ENCODE measurements around the gene OGFOD1.
A peak's percentile ranks its signal among the peaks of the same experiment; 100 is the strongest.
"Not testable (repeated sequence)": the region's sequence is repeated elsewhere in the genome, so short reads cannot be mapped to it uniquely, and the experiment has no call there.

The OGFOD1 gene

DNA sequence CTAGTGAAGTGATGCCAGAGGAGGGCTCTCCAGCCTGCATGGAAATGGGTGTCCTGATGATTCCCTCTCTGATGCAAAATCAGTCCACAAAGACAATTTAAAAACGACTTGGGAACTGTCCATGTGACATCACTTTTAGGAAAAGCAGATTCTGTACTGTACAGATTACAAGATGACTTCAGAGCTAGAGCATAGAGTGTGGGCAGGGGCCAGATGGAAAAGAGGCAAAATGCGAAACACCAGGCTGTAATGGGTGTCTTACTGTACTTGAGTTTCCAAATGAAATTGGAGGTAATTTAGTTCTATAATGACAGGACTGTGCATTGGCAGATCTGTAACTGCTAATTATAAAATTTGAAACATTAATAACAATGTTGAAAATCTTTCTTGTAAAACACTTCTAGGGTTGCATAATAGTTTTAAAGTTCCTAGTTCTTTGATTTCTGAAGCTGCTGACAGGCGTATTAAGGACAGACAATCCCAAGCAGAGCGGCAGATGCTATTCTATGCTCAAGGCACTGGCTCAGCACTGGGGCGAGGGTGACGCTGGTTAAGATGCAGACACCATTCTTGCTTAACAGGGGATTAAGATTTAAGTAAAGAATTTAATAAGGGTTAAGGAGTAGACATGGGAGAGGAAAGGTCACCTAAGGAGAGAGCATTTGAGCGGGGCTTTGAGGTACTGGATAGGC lies 29.6 kb downstream of the OGFOD1 start:
- no peak for DNase-seq (ENCODE audit: low read depth)

DNA sequence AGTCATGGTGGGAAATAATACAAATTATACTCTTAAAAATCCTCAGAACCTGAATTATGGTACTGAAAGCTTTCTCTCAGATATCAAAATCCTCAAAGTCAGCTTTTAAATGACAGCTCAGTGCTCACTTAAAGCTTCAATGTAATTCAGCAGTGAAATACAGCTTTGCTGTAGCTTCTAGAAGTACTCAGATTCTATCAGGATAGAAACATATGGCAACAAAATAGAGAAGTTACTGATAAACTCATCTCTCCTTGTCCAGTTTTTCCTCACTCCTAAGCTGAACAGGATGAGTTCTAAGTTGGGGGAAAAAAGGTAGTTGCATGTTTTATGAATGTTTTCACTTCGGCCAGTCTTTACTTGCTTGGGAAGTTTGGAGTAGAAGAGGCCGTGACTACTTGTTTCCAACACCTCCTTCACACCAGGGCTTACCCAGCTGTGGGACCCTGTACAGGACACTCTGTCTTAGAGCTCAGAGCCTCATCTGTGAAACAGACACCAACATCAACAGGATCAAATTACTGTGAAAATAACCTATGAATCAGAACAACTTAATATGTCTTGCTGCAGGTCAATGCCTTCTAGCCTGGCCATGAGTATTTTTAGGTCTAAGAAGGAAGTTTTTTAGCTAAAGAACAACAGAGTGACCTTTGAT lies 30.2 kb downstream of the OGFOD1 start:
- DNase-seq (ENCODE audit: low read depth): no peak

GRCh38 chr16:56482683-56483236 lies 31.4 kb downstream of the OGFOD1 start:
- no peak for DNase-seq (ENCODE audit: low read depth)

DNA sequence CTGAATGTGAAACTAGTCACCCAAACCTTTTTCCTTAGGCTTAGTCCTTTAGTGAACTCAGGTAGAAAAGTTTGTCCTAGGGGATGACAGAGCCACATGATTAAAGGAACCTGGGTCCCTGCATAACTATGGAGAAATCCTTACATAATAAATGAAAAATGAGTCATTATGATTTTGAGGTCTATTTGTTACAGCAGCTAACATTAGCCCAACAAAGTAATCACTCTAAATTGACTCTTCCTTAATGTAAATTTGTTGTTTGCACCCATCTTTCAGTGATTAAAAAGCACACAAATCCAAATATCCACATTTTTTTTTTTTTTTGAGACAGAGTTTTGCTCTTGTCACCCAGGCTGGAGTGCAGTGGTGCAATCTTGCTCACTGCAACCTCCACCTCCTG lies 32.0 kb downstream of the OGFOD1 start:
- no peak for DNase-seq (ENCODE audit: low read depth)

- DNase-seq (ENCODE audit: low read depth): no peak
Observed at GRCh38 chr16:56488035-56488434, 36.7 kb downstream of the OGFOD1 start.

DNA sequence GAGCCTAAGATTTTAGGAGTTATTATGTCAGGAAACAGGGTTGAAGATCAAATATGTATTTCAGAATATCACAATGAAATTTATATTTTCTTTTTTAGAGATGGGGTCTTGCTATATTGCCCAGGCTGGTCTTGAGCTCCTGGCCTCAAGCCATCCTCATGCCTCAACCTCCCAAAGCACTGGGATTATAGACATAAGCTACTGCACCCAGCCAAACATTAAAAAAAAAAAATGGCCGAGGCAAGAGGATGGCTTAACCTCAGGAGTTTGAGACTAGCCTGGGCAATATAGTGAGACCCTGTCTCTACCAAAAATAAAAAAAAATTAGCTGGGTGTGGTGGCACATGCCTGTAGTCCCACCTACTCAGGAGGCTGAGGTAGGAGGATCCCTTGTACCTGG lies 37.5 kb downstream of the OGFOD1 start:
- DNase-seq (ENCODE audit: low read depth): not testable (repeated sequence)

- DNase-seq (ENCODE audit: low read depth): no peak
Observed at GRCh38 chr16:56491657-56492261, 40.4 kb downstream of the OGFOD1 start.

GRCh38 chr16:56493126-56493525 lies 41.8 kb downstream of the OGFOD1 start:
- no peak for DNase-seq (ENCODE audit: low read depth)

DNA sequence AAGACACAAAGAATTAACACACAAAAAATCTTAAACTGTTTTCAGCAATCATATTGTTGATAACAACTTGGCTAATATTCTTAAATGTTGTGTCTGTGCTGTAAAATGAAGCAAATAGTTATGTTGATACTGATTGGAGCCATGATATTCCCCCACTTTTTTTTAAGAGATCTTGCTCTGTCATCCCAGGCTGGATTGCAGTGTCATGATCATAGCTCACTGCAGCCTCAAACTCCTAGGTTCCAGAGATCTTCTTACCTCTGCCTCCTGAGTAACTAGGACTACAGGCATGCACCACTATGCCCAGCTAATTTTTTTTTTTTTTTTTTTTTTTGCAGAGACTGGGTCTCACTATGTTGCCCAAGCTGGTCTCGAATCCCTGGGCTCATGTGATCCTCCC lies 42.5 kb downstream of the OGFOD1 start:
- DNase-seq (ENCODE audit: low read depth): no peak

GRCh38 chr16:56505181-56505580 lies 53.8 kb downstream of the OGFOD1 start:
- DNase-seq (ENCODE audit: low read depth): no peak

DNA sequence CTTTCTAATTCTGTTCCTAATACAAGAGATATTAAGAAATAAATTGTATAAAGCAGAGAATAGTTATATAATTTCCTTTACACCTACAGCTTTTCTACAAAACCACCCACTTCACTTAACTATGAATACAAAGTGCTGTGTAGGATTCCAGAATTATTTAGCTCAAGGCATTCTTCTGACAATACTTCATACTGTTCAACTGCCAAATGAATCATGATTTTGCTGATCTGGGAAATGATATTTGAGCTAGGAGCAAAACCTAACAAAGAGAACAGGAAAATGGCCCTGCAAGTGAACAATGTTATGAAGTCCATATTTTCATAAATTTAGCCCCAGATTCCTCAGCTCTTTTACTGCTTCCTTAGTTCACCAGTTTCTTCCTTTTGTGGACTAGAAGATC lies 55.6 kb downstream of the OGFOD1 start:
- DNase-seq (ENCODE audit: low read depth): peak; percentile 34

DNA sequence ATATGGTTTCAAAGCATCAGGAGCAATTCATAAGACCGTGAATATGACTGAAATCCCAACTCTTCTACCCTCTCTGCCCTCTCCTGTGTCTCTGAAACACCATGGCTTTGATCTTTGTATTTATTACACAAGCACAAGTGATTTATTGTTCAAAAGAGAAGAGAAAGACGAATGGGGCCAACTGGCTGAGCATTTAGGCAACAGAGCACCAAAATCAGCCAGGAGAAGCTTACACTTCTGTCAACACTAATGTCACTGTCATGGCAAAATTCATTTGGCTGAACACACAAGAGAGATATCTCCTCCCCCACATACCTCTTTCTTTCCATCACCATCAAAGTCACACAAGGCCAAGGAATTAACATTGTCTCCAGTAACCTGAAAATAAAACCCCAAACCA lies 59.2 kb downstream of the OGFOD1 start:
- DNase-seq (ENCODE audit: low read depth): no peak

DNA sequence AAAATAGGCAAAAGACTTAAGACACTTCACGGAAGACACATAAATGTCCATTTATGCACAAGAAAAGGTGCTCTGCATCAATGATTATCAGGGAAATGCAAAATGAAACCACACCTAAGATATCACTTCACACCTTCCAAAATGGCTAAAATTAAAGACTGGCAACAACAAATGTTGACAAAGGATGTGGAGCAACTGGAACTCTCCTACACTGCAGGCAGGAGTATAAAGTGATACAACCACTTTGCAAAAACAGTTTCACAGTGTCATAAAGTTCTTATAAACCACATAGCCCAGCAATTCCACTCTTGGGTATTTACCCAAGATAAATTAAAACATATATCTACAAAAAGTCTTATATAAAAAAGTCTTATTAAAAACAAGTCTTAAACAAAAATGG lies 60.7 kb downstream of the OGFOD1 start:
- DNase-seq (ENCODE audit: low read depth): no peak

DNA sequence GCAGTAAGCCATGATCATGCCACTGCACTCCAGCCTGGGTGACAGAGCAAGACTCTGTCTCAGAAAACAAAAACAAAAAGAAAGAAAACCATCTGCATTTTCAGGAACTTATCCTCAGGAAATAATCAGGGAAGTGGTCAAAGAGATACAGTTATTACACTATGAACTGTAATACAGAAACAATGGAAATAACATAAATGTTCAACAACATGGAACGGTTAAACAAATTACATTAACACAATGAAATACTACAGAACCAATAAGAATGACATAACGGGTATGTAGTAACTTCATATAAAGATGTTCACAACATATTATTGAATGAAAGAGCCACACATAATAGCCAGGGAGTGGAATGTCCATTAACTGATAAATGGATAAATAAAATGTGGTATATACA lies 61.7 kb downstream of the OGFOD1 start:
- no peak for DNase-seq (ENCODE audit: low read depth)

- DNase-seq (ENCODE audit: low read depth): peak; percentile 55
Observed at GRCh38 chr16:56513972-56514371, 62.6 kb downstream of the OGFOD1 start.

DNA sequence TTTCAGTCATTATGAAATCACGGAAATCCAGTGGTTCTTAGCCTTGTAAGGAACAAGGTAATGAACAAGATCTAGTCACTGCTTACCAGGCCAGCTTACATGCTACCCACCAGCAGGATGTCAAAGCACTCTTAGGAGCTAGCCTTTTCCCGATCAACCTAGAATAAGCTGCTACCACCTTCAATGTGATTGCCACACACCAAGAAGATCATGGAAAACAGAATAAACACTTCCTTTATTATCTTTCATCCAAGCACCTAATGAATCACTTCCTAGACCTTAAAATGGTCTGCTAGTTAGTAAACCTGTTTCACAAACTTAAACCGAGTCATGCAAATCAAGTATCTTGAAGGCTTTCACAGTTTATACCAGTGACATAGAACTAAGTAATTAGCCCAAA lies 63.5 kb downstream of the OGFOD1 start:
- no peak for DNase-seq (ENCODE audit: low read depth)

DNA sequence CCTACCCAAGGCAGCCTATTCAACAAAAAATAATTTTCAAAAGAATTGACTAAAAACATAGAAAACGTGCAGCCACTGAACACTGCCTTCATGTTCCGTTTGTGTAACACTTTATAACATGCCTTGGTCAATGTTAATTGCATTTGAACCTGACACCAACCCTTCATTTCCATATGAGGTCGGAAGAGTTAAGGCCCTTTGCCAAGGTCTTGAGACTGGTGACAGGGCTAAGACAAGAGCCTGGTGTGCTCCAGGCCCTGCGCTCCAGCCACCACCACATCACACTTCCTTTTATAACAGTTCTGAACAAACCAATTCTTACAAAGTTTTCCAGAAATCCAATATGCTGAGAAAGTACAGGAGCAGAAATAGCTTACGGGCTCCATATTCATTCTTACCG lies 64.3 kb downstream of the OGFOD1 start:
- no peak for DNase-seq (ENCODE audit: low read depth)

- DNase-seq (ENCODE audit: low read depth): no peak
Observed at GRCh38 chr16:56517206-56517605, 65.9 kb downstream of the OGFOD1 start.

GRCh38 chr16:56518425-56518824 lies 67.1 kb downstream of the OGFOD1 start:
- no peak for DNase-seq (ENCODE audit: low read depth)

GRCh38 chr16:56519459-56520250 lies 68.3 kb downstream of the OGFOD1 start, which contains the start of gene BBS2:
Gene BBS2 (minus strand): TSS chr16:56520024. CDS start chr16:56519862, 162 bp downstream.
- peak; percentile 56 for DNase-seq (ENCODE audit: low read depth)

GRCh38 chr16:56520251-56520577 lies 68.9 kb downstream of the OGFOD1 start:
- no peak for DNase-seq (ENCODE audit: low read depth)

DNA sequence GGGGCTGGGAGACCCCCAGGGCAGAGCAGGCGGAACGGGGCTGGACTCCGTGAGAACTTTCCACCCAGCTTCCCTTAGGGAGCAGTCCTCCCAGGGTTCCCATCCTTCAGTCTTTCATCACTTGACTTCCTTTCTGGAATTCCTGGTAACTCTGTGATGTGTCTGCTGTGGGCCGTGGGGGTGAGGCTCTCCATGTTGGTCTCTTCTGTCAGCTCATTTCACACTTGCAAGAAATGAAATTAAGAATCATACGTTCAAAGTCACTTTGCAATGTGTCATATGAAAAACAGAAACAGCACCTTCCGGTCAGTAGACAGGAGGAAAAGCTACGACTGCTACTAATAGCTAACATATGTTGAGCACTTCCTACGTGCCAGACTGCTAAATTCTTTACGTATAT lies 73.9 kb downstream of the OGFOD1 start:
- peak; percentile 14 for DNase-seq (ENCODE audit: low read depth)

All from fibroblast of the conjunctiva (primary cell).